CD4-positive, alpha-beta T cell treated with Interleukin-17A for 1 hour (primary cell): ENCODE results near the gene RRBP1.
A peak's percentile ranks its signal among the peaks of the same experiment; 100 is the strongest.
"Not testable (repeated sequence)": the region's sequence is repeated elsewhere in the genome, so short reads cannot be mapped to it uniquely, and the experiment has no call there.

ENCODE experiments used
- DNase-seq: peaks from one replicate; pipeline ENCODE4 v3.0.0-alpha.2; 2020

The RRBP1 gene

GRCh38 chr20:17662333-17663039, 19.6 kb downstream of the RRBP1 start:
- DNase-seq: no peak

GRCh38 chr20:17661121-17661744, 20.8 kb downstream of the RRBP1 start:
- DNase-seq: no peak

- DNase-seq: no peak
Observed at GRCh38 chr20:17660667-17661066, 21.4 kb downstream of the RRBP1 start.

- DNase-seq: no peak
Observed at GRCh38 chr20:17659801-17660200, 22.2 kb downstream of the RRBP1 start.

- not testable (repeated sequence) for DNase-seq
Observed at GRCh38 chr20:17659344-17659743, 22.7 kb downstream of the RRBP1 start.

GRCh38 chr20:17658648-17658993, 23.4 kb downstream of the RRBP1 start:
- no peak for DNase-seq

- no peak for DNase-seq
Observed at GRCh38 chr20:17657898-17658647, 24.0 kb downstream of the RRBP1 start.

- no peak for DNase-seq
Observed at GRCh38 chr20:17657079-17657825, 24.8 kb downstream of the RRBP1 start.

- no peak for DNase-seq
Observed at GRCh38 chr20:17655865-17656479, 26.1 kb downstream of the RRBP1 start.

- no peak for DNase-seq
Observed at GRCh38 chr20:17655286-17655651, 26.8 kb downstream of the RRBP1 start.

- DNase-seq: no peak
Observed at GRCh38 chr20:17654649-17655285, 27.3 kb downstream of the RRBP1 start.

- no peak for DNase-seq
Observed at GRCh38 chr20:17653835-17654648, 28.0 kb downstream of the RRBP1 start.

GRCh38 chr20:17652411-17652810, 29.6 kb downstream of the RRBP1 start:
- DNase-seq: no peak

- DNase-seq: no peak
Observed at GRCh38 chr20:17651760-17652388, 30.2 kb downstream of the RRBP1 start.

GRCh38 chr20:17651129-17651759, 30.8 kb downstream of the RRBP1 start:
- DNase-seq: no peak

GRCh38 chr20:17650301-17651128, 31.5 kb downstream of the RRBP1 start:
- no peak for DNase-seq

GRCh38 chr20:17648791-17649730, 33.0 kb downstream of the RRBP1 start:
- DNase-seq: peak; percentile 37

- no peak for DNase-seq
Observed at GRCh38 chr20:17648315-17648646, 33.8 kb downstream of the RRBP1 start.
